Kidney capillary endothelial cell (primary cell): ENCODE results near the gene JAGN1.
"Not testable (repeated sequence)": the region's sequence is repeated elsewhere in the genome, so short reads cannot be mapped to it uniquely, and the experiment has no call there.

Source experiments
- DNase-seq: peaks from one replicate; pipeline ENCODE4 v3.0.0-alpha.2; 2018; ENCODE audit warnings: low spot score

JAGN1 gene

GRCh38 chr3:9918261-9919038 lies 28.0 kb downstream of the JAGN1 start:
- DNase-seq, result no peak

- DNase-seq, result no peak
Measured at GRCh38 chr3:9928158-9928557, 37.7 kb downstream of the JAGN1 start.

GRCh38 chr3:9930804-9931418 lies 40.5 kb downstream of the JAGN1 start:
- DNase-seq, result no peak

- no peak for DNase-seq
Measured at GRCh38 chr3:9932535-9932842, 42.1 kb downstream of the JAGN1 start.

- peak; percentile 94 for DNase-seq
Measured at GRCh38 chr3:9932843-9933560, 42.6 kb downstream of the JAGN1 start.

GRCh38 chr3:9933561-9934234 lies 43.3 kb downstream of the JAGN1 start, which contains the start of gene CRELD1:
Gene CRELD1 (plus strand): TSS chr3:9933834. CDS start chr3:9934439, 605 bp downstream.
- peak; percentile 90 for DNase-seq

GRCh38 chr3:9934235-9934621 lies 43.8 kb downstream of the JAGN1 start:
- DNase-seq, result no peak

- DNase-seq, result no peak
Measured at GRCh38 chr3:9934993-9935392, 44.6 kb downstream of the JAGN1 start.

GRCh38 chr3:9935966-9936510 lies 45.6 kb downstream of the JAGN1 start:
- no peak for DNase-seq

GRCh38 chr3:9937486-9938238 lies 47.3 kb downstream of the JAGN1 start:
- DNase-seq, result no peak

- no peak for DNase-seq
Measured at GRCh38 chr3:9938966-9939365, 48.6 kb downstream of the JAGN1 start.

- DNase-seq, result not testable (repeated sequence)
Measured at GRCh38 chr3:9939906-9940305, 49.5 kb downstream of the JAGN1 start.

GRCh38 chr3:9940746-9941145 lies 50.3 kb downstream of the JAGN1 start:
- no peak for DNase-seq

- no peak for DNase-seq
Measured at GRCh38 chr3:9942164-9942563, 51.8 kb downstream of the JAGN1 start.

- no peak for DNase-seq
Measured at GRCh38 chr3:9942934-9943690, 52.7 kb downstream of the JAGN1 start.
